ENCODE results near the gene CDK11B.
"Not testable (repeated sequence)": the region's sequence is repeated elsewhere in the genome, so short reads cannot be mapped to it uniquely, and the experiment has no call there.

CDK11B gene

DNA sequence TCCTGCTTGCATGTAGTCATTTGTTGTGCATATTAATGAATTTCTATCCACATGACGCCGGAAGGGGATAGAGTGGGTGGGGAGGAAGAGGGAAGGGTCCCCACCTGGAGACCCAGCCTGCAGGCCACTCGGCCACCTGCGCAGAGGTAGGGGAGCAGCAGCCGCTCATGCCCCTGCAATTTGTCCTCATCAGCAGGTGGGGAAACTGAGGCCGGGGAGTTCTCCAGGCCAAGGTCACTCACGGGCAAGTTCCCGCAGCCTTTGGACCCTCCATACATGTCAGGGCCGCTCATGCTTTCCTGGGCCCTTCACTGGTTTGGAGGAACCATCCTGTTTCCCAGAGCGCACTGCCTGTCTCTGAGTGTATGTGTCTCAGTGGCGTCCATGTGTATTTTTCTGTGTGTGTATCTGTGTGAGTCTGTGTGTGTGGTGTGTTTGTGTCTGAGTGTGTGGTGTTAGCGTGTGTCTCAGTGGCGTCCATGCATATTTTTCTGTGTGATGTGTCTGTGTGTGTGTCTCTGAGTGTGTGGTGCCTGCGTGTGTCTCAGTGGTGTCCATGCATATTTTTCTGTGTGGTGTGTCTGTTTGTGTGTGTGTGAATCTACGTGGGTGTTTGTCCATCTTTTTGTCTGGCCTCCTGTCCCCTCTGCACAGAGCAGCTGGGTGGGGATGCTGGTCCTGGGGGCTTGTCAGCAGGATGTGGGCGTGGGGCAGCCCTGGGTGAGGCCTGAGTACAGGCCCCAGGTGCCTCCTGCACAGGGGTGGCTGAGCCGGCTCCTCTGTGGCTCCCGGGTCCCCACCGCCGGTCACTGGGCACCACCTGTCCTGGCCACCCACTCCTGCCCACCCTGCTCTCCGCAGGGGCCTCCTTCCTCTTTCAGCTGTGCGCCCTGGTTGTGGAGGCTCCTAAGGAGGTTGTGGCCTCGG, 37.9 kb upstream of the CDK11B start:
- not testable (repeated sequence) for H3K4me3 ChIP-seq (ENCODE audit: low read length); H3K36me3 ChIP-seq (ENCODE audit: control insufficient read depth, insufficient read depth, low read length); H3K9ac ChIP-seq (ENCODE audit: low read length)

DNA sequence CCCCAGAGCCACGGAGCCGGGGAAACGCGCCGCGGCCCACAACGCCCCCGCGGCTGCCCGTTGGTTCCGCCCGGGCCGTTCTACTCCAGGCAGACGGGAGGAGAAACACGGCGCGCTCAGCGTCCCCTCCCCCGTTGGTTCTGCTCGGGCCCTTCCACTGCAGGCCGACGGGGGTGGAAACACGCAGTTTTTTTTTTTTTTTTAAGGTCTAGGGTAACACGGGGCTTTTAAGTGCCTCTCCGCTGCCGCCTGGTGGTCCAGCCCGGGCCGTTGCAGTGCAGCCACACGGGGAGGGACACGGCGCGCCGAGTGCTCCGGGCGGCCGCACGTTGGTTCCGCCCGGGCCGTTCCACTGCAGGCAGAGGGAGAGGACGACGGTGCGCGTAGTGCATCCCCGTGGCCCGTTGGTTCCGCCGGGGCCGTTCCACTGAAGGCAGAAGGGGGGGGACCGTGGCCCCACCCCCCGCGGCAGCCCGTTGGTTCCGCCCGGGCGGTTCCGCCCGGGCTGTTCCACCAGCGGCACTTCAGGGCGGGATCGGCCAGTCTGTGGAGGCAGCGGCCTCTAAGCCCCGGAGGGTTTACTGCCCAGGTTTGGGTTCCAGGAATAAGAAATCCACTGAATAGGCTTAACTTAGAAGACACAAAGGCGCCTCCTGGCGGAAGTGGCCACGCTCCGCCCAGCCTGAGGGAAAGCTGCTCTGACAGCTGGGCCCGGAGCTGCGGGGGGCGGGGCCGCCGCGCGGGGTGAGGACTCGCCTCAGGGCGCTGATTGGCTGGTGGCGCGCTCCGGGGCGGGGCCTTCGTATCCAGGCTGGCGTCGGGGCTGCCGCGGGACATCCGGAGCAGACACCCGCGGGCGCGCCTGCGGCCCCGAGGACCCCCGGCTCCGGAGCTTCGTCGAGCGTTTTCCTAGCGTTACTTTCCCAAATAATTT, 34.2 kb upstream of the CDK11B start, which contains the start of gene SLC35E2B:
Gene SLC35E2B (minus strand): TSS at position 82 of the 934 bp plus-strand sequence. CDS start 16,096 bp downstream, outside the sequence.
- peak within 1 kb of the TSS; percentile 47 for H3K9ac ChIP-seq (ENCODE audit: low read length)
- H3K9me3 ChIP-seq (ENCODE audit: control insufficient read depth, low read length); H3K27me3 ChIP-seq (ENCODE audit: control insufficient read depth, insufficient read depth, low read length); H3K36me3 ChIP-seq (ENCODE audit: control insufficient read depth, insufficient read depth, low read length); H3K4me1 ChIP-seq (ENCODE audit: control insufficient read depth, insufficient read depth, low read length); H3K4me3 ChIP-seq (ENCODE audit: low read length): not testable (repeated sequence)

More for the DNA sequence above, 37.9 kb upstream of the CDK11B start:
- H3K9me3 ChIP-seq (ENCODE audit: control insufficient read depth, low read length); H3K4me1 ChIP-seq (ENCODE audit: control insufficient read depth, insufficient read depth, low read length); H3K27me3 ChIP-seq (ENCODE audit: control insufficient read depth, insufficient read depth, low read length): not testable (repeated sequence)

DNA sequence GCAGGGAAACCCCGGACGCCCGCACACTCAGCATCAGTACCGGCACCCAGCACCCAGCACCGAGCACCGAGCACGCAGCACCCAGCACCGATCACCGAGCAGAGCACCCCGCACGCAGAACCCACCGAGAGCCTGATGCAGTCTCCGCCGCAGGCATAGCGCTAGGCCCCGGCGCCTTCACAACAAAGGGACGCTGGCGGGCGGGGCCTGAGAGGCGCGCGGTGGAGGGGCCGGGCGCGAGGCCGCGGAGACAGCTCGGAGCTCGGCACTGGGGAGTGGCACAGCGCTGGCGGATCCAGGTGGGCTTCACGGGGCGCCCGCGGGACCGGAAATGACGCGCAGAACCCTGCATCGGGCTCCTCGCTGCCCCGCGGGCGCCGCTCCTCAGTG, 33.5 kb upstream of the CDK11B start:
- H3K27me3 ChIP-seq (ENCODE audit: control insufficient read depth, insufficient read depth, low read length) = not testable (repeated sequence)

DNA sequence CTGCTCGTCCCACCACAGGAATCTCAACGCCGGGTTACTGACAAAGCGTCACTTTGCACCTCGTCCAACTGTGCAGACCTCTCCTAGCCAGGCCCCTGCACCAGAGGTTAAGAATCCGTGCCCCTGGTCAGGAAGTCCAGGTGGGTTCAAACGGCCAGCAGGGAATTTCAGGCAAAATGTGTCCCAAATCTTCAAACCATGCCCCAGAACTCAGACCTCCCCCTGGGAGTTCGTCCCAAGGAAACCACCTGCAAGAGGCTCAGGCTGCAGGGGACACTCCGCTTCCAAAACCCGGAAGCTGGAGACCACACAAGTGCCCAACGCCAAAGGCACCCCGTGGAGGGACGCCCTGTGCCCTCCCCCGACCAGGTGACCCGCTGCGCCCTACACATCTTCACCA, 32.6 kb upstream of the CDK11B start:
- not testable (repeated sequence) for H3K36me3 ChIP-seq (ENCODE audit: control insufficient read depth, insufficient read depth, low read length); H3K4me3 ChIP-seq (ENCODE audit: low read length); H3K4me1 ChIP-seq (ENCODE audit: control insufficient read depth, insufficient read depth, low read length); H3K9me3 ChIP-seq (ENCODE audit: control insufficient read depth, low read length); H3K27me3 ChIP-seq (ENCODE audit: control insufficient read depth, insufficient read depth, low read length); H3K9ac ChIP-seq (ENCODE audit: low read length)

More for the DNA sequence above, 33.5 kb upstream of the CDK11B start:
- peak overlapping the region; percentile 47 for H3K9ac ChIP-seq (ENCODE audit: low read length)
- H3K36me3 ChIP-seq (ENCODE audit: control insufficient read depth, insufficient read depth, low read length); H3K9me3 ChIP-seq (ENCODE audit: control insufficient read depth, low read length); H3K4me1 ChIP-seq (ENCODE audit: control insufficient read depth, insufficient read depth, low read length); H3K4me3 ChIP-seq (ENCODE audit: low read length): not testable (repeated sequence)

DNA sequence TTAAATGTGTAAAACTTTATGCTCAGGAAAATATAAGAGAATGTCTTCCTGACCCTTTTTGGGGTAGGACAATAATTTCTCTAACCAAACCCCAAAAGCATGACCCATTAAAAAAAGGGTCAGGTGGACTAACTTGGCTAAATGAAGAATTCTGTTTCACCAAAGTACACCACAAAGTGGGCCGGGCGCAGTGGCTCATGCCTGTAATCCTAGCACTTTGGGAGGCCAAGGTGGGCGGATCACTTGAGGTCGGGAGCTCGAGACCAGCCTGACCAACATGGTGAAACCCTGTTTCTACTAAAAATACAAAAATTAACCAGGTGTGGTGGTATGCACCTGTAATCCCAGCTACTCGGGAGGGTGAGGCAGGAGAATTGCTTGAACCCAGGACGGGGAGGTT, 30.7 kb upstream of the CDK11B start:
- H3K9ac ChIP-seq (ENCODE audit: low read length); H3K27me3 ChIP-seq (ENCODE audit: control insufficient read depth, insufficient read depth, low read length); H3K4me3 ChIP-seq (ENCODE audit: low read length); H3K36me3 ChIP-seq (ENCODE audit: control insufficient read depth, insufficient read depth, low read length); H3K4me1 ChIP-seq (ENCODE audit: control insufficient read depth, insufficient read depth, low read length); H3K9me3 ChIP-seq (ENCODE audit: control insufficient read depth, low read length): not testable (repeated sequence)

DNA sequence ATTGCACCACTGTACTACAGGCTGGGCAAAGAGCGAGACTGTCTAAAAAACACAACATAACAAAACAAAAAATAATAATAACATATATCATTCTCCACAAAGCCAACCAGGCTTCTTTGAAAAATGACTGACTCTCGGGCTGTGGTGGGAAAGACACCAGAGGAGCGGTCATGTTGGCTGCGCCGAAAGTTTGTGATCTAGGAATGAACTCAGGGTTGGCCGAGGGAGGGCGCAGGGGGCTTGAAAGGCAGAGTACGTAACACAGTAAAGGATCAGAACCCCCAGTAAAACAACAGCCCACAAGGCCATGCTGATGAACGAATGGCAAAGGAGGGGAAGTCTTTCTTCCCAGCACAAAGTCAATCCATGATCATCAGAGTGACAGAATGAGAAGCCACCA, 29.0 kb upstream of the CDK11B start:
- Histone ChIP-seq H3K9me3 (ENCODE audit: control insufficient read depth, low read length) (no peaks in the 10 kb centered on the region), H3K27me3 (ENCODE audit: control insufficient read depth, insufficient read depth, low read length) (no peaks in the 10 kb centered on the region), H3K36me3 (ENCODE audit: control insufficient read depth, insufficient read depth, low read length) (no peaks in the 10 kb centered on the region), H3K4me1 (ENCODE audit: control insufficient read depth, insufficient read depth, low read length) (peaks cover 12% of the 10 kb centered on the region), H3K4me3 (ENCODE audit: low read length) (no peak overlapping the region), H3K9ac (ENCODE audit: low read length) (no peak overlapping the region)

DNA sequence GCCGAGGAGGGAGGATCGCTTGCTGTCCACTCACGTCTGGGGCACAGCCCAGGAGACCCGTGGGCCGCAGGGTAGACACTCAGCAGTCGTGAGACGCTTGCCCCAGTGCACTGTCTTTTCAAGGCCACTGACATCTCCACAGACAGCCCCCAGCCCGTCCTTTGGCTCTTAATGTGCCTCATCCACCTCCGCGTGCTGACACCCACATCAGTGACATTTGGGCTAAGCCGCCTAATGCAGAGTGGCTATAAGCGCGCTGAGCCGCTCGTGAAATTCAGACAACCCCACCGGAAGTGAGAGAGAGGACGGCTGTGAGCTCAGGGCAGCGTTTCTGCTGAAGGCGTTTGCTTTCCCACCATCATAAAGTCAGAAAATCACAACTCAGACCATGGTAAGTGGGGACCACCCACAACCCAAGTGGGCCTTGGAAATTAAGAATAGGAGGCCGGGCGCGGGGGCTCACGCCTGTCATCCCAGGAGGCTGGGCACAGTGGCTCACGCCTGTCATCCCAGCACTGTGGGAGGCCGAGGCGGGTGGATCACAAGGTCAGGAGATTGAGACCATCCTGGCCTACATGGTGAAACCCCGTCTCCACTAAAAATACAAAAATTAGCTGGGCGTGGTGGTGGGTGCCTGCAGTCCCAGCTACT, 25.4 kb upstream of the CDK11B start:
- H3K4me3 ChIP-seq (ENCODE audit: low read length) = no peak overlapping the region
- no peaks in the 10 kb centered on the region for H3K27me3 ChIP-seq (ENCODE audit: control insufficient read depth, insufficient read depth, low read length)
- H3K9ac ChIP-seq (ENCODE audit: low read length) = no peak overlapping the region
- H3K9me3 ChIP-seq (ENCODE audit: control insufficient read depth, low read length) = no peaks in the 10 kb centered on the region
- H3K36me3 ChIP-seq (ENCODE audit: control insufficient read depth, insufficient read depth, low read length) = no peaks in the 10 kb centered on the region
- H3K4me1 ChIP-seq (ENCODE audit: control insufficient read depth, insufficient read depth, low read length) = peaks cover 27% of the 10 kb centered on the region

DNA sequence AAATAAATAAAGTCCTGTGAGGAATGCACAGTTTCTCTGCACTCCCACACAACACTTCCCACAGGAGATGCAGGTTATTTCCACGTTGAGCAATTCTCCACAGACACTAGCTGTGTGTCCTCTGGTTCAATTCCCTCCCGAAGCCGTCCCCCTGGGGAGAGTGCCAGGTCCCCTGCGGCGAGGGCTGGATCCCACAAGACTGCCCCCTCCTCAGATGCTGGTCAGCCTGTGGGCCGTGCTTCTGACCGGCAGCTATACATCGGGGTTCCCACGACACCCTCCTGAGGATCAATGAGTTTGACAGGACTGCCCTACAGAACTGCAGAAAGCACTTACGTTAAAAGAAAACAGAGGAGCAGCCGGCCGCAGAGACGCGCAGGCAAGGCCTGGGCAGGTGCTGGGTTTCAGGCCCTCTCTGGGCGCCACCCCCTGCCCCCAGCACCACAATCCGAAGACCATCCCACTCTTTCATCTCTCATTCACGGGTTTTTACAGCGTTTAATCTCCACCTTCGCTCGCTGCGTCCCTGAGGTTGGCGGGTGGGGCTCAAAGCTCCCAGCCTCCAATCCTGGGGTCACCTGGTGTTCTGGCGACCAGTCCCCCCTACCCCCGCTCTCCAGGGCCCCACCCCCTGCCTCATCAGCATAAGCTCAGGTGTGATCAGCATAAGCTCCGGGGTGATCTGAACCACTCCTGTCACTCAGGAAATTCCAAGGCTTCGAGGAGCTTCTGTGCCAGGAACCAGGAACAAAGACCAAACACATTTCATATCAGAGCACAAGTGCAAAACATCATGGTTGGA, 24.5 kb upstream of the CDK11B start:
- H3K27me3 ChIP-seq (ENCODE audit: control insufficient read depth, insufficient read depth, low read length) = no peaks in the 10 kb centered on the region
- H3K9ac ChIP-seq (ENCODE audit: low read length) = no peak overlapping the region
- no peaks in the 10 kb centered on the region for H3K36me3 ChIP-seq (ENCODE audit: control insufficient read depth, insufficient read depth, low read length)
- no peak overlapping the region for H3K4me3 ChIP-seq (ENCODE audit: low read length)
- H3K9me3 ChIP-seq (ENCODE audit: control insufficient read depth, low read length) = no peaks in the 10 kb centered on the region
- peaks cover 36% of the 10 kb centered on the region for H3K4me1 ChIP-seq (ENCODE audit: control insufficient read depth, insufficient read depth, low read length)

DNA sequence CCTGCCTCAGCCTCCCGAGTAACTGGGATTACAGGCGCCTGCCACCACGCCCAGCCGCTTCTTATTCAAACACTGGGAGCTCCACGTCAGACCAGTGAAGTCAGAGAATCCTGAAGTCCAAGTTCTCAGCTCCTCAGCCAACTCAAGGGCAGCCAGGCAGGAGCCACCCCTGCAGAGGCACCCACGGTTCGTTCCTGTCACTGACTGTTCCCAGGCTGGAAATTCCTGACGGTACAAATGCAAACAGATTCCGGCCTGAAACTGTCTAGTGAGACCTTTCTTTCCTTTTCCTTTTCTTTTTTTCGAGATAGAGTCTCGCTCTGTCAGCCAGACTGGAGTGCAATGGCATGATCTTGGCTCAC, 22.1 kb upstream of the CDK11B start:
- H3K9ac ChIP-seq (ENCODE audit: low read length) = no peak overlapping the region

DNA sequence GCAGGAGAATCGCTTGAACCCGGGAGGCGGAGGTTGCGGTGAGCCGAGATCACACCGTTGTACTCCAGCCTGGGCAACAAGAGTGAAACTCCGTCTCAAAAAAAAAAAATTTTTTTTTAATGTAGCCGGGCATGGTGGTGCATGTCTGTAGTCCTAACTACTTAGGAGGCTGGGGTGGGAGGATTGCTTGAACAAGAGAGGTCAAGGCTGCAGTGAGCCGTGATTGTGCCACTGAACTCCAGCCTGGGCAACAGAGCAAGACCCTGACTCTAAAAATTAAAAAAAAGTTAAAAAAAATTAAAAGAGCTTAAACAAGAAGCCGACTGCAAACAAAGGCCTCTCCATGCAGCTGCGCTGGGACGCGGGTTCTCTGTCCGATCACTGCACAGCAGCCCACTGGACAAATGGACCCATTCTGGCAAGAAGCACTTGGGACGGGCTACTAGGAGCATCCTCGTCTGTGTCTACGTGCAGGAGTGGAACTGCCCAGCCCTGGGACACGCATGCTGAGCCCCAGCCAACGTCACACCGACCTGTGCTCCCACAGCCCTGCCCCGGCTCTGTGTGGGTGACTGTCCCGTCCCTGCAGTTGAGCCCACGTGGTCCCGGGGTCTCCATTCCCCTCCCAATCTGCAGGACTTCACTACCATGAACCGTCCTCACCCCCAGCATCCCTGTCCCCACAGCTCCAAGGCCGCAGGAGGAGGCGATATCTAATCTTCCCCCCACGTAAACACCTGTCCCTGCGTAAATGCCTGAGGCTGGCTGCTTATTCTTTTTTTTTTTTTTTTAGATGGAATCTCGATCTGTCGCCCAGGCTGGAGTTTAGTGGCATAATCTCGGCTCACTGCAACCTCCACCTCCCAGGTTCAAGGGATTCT, 21.5 kb upstream of the CDK11B start:
- no peak overlapping the region for H3K4me3 ChIP-seq (ENCODE audit: low read length)
- no peaks in the 10 kb centered on the region for H3K9me3 ChIP-seq (ENCODE audit: control insufficient read depth, low read length)
- peaks cover 43% of the 10 kb centered on the region for H3K4me1 ChIP-seq (ENCODE audit: control insufficient read depth, insufficient read depth, low read length)
- no peaks in the 10 kb centered on the region for H3K36me3 ChIP-seq (ENCODE audit: control insufficient read depth, insufficient read depth, low read length)
- H3K9ac ChIP-seq (ENCODE audit: low read length) = no peak overlapping the region
- H3K27me3 ChIP-seq (ENCODE audit: control insufficient read depth, insufficient read depth, low read length) = no peaks in the 10 kb centered on the region

More for the DNA sequence above, 22.1 kb upstream of the CDK11B start:
- Histone ChIP-seq H3K27me3 (ENCODE audit: control insufficient read depth, insufficient read depth, low read length) (no peaks in the 10 kb centered on the region), H3K9me3 (ENCODE audit: control insufficient read depth, low read length) (no peaks in the 10 kb centered on the region), H3K36me3 (ENCODE audit: control insufficient read depth, insufficient read depth, low read length) (no peaks in the 10 kb centered on the region), H3K4me3 (ENCODE audit: low read length) (no peak overlapping the region), H3K4me1 (ENCODE audit: control insufficient read depth, insufficient read depth, low read length) (peaks cover 43% of the 10 kb centered on the region)
